ENCODE results near the gene CFD. TPM values are rescaled to one million over a fixed set of nuclear protein-coding genes. Genes with fewer than 3 reads are reported as not detected.
"Not testable (repeated sequence)": the region's sequence is repeated elsewhere in the genome, so short reads cannot be mapped to it uniquely, and the experiment has no call there.

CFD gene
- total RNA-seq, 2 experiments from 2014 or later: 4.4 to 5.5 TPM

DNA sequence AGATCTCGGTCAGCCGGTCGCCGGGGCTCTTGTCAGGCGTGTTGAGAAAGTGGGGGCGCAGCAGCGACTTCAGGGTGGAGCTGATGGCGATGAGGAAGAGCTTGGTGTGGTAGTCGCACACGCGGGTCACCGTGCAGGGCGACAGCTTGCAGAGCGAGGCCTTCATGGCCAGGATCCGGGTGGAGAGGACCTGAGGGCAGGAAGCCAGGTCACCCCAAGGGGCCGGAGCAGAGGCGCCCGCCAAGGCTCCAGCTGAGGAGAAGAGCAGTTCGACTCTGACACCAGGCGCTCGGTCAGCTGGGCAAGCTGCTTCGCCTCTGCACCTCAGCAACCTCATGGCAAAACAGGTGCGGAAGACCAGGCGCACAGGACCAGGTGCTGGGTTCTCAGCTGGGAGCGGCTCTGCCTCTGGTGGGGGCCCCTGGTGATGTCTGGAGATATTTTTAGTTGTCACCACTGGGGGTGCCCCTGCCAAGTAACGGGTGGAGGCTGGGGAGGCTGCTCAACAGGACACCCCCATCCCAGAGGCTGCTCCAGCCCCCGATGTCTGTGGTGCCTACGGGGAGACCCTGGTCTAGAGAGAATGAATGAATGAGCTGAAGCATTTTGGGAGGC lies 15.9 kb downstream of the CFD start:
- Mint-ChIP-seq H3K27me3 (no peaks in the 10 kb centered on the region), H3K36me3 (peaks cover 6% of the 10 kb centered on the region), H3K9me3 (no peaks in the 10 kb centered on the region), H3K4me3 (no peak overlapping the region), H3K27ac (no peak overlapping the region), H3K4me1 (peaks cover 7% of the 10 kb centered on the region)
- no peak for ATAC-seq (ENCODE audit: low read depth)
- POLR2A ChIA-PET: interaction anchor here (2.1 kb wide), 1 partner anchor 17 kb away, joined by 6 read pairs; the partner anchor contains the start of gene MED16
- no peak for DNase-seq

- ATAC-seq (ENCODE audit: low read depth) (no peak), DNase-seq (no peak)
- no peak overlapping the region for H3K4me3 Mint-ChIP-seq
- H3K9me3 Mint-ChIP-seq: no peaks in the 10 kb centered on the region
- POLR2A ChIA-PET: no interaction called here
- H3K27me3 Mint-ChIP-seq: no peaks in the 10 kb centered on the region
- peaks cover 4% of the 10 kb centered on the region for H3K36me3 Mint-ChIP-seq
- no peak overlapping the region for H3K27ac Mint-ChIP-seq
- H3K4me1 Mint-ChIP-seq: peaks cover 7% of the 10 kb centered on the region
These were observed 16.6 kb downstream of the CFD start for GRCh38 chr19:876089-876488.

- no peaks in the 10 kb centered on the region for H3K27me3 Mint-ChIP-seq
- H3K36me3 Mint-ChIP-seq: peaks cover 3% of the 10 kb centered on the region
- DNase-seq (no peak), ATAC-seq (ENCODE audit: low read depth) (no peak)
- H3K4me3 Mint-ChIP-seq: no peak overlapping the region
- H3K4me1 Mint-ChIP-seq: peaks cover 5% of the 10 kb centered on the region
- no peak overlapping the region for H3K27ac Mint-ChIP-seq
- POLR2A ChIA-PET: no interaction called here
- H3K9me3 Mint-ChIP-seq: no peaks in the 10 kb centered on the region
These were observed 17.4 kb downstream of the CFD start for GRCh38 chr19:876780-877314.

DNA sequence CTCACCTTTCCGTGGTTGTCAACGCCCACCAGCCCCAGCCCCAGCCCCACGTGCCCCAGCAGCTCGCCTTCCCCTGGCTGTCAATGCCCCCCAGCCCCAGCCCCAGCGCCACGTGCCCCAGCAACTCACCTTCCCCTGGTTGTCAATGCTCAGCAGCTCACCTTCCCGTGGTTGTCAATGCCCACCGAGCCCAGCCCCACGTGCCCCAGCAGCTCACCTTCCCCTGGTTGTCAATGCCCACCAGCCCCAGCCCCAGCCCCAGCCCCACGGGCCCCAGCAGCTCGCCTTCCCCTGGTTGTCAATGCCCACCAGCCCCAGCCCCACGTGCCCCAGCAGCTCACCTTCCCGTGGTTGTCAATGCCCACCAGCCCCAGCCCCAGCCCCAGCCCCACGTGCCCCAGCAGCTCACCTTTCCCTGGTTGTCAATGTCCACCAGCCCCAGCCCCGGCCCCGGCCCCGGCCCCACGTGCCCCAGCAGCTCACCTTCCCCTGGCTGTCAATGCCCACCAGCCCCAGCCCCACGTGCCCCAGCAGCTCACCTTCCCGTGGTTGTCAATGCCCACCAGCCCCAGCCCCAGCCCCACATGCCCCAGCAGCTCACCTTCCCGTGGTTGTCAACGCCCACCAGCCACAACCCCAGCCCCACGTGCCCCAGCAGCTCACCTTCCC lies 18.7 kb downstream of the CFD start:
- H3K4me1 Mint-ChIP-seq; H3K36me3 Mint-ChIP-seq; ATAC-seq (ENCODE audit: low read depth); DNase-seq; H3K27ac Mint-ChIP-seq; H3K9me3 Mint-ChIP-seq; H3K27me3 Mint-ChIP-seq; H3K4me3 Mint-ChIP-seq: not testable (repeated sequence)
- POLR2A ChIA-PET: interaction anchor here (1.1 to 1.5 kb wide), 2 partner anchors 29 to 31 kb away, joined by 3 to 4 read pairs; no protein-coding TSS in a partner anchor

DNA sequence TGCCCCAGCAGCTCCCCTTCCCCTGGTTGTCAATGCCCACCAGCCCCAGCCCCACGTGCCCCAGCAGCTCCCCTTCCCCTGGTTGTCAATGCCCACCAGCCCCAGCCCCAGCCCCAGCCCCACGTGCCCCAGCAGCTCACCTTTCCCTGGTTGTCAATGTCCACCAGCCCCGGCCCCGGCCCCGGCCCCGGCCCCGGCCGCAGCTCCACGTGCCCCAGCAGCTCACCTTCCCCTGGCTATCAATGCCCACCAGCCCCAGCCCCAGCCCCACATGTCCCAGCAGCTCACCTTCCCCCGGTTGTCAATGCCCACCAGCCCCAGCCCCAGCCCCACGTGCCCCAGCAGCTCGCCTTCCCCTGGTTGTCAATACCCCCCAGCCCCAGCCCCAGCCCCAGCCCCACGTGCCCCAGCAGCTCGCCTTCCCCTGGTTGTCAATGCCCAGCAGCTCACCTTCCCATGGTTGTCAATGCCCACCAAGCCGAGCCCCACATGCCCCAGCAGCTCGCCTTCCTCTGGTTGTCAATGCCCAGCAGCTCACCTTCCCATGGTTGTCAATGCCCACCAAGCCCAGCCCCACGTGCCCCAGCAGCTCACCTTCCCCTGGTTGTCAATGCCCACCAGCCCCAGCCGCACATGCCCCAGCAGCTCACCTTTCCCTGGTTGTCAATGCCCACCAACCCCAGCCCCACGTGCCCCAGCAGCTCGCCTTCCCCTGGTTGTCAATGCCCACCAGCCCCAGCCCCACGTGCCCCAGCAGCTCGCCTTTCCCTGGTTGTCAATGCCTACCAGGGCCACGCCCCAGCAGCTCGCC lies 19.5 kb downstream of the CFD start:
- not testable (repeated sequence) for H3K27me3 Mint-ChIP-seq; ATAC-seq (ENCODE audit: low read depth); DNase-seq; H3K4me1 Mint-ChIP-seq; H3K36me3 Mint-ChIP-seq; H3K4me3 Mint-ChIP-seq; H3K9me3 Mint-ChIP-seq
- peak overlapping the region; percentile 52 for H3K27ac Mint-ChIP-seq
- POLR2A ChIA-PET: interaction anchor here (0.6 to 1.5 kb wide), 3 partner anchors 28 to 195 kb away, joined by 3 to 4 read pairs (median 3); no protein-coding TSS in a partner anchor

- H3K36me3 Mint-ChIP-seq: peaks cover 5% of the 10 kb centered on the region
- no peak for ATAC-seq (ENCODE audit: low read depth)
- no peaks in the 10 kb centered on the region for H3K27me3 Mint-ChIP-seq
- POLR2A ChIA-PET: no interaction called here
- no peaks in the 10 kb centered on the region for H3K9me3 Mint-ChIP-seq
- no peak overlapping the region for H3K4me3 Mint-ChIP-seq
- no peaks in the 10 kb centered on the region for H3K4me1 Mint-ChIP-seq
- DNase-seq: no peak
- H3K27ac Mint-ChIP-seq: no peak overlapping the region
These were observed 20.4 kb downstream of the CFD start for GRCh38 chr19:879711-880438.

- Mint-ChIP-seq H3K4me3 (no peak overlapping the region), H3K36me3 (peaks cover 7% of the 10 kb centered on the region), H3K4me1 (no peaks in the 10 kb centered on the region), H3K9me3 (no peaks in the 10 kb centered on the region), H3K27ac (no peak overlapping the region), H3K27me3 (no peaks in the 10 kb centered on the region)
- POLR2A ChIA-PET: interaction anchor here (2.1 kb wide), 1 partner anchor 8 kb away, joined by 4 read pairs; no protein-coding TSS in a partner anchor
- no peak for DNase-seq
- ATAC-seq (ENCODE audit: low read depth): no peak
These were observed 22.1 kb downstream of the CFD start for GRCh38 chr19:881385-882071.

DNA sequence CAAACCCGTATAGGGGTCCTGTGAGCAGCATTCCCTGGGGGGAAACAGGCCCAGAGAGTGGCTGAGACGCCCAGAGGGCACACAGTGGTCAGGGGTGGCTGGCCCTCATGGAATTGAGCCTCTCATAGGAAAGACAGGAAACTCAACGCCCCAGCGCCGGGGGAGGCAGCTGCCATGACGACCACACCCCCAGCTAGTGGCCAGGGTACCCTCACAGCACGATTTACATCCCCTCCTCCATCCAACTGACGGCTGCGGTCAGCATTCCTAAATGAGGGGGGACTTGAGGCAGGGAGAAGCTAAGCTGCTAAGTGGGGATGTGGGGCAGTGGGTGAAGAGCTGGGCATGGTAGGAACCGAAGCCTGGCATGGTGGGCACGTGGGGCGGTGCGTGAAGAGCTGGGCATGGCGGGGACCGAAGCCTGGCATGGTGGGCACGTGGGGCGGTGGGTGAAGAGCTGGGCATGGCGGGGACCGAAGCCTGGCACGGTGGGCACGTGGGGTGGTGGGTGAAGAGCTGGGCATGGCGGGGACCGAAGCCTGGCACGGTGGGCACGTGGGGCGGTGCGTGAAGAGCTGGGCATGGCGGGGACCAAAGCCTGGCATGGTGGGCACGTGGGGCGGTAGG lies 23.5 kb downstream of the CFD start:
- Mint-ChIP-seq H3K36me3 (peaks cover 9% of the 10 kb centered on the region), H3K27me3 (no peaks in the 10 kb centered on the region), H3K9me3 (no peaks in the 10 kb centered on the region), H3K4me3 (no peak overlapping the region), H3K27ac (no peak overlapping the region), H3K4me1 (no peaks in the 10 kb centered on the region)
- ATAC-seq (ENCODE audit: low read depth) (no peak), DNase-seq (no peak)
- POLR2A ChIA-PET: interaction anchor here (1.2 to 2.1 kb wide), 2 partner anchors 10 kb away, joined by 3 to 4 read pairs; partner anchors contain the start of genes MED16 and RNU6-9

GRCh38 chr19:883661-884211 lies 24.3 kb downstream of the CFD start:
- no peaks in the 10 kb centered on the region for H3K27me3 Mint-ChIP-seq
- no peaks in the 10 kb centered on the region for H3K4me1 Mint-ChIP-seq
- no peak overlapping the region for H3K27ac Mint-ChIP-seq
- no peak for ATAC-seq (ENCODE audit: low read depth)
- H3K9me3 Mint-ChIP-seq: no peaks in the 10 kb centered on the region
- H3K36me3 Mint-ChIP-seq: peaks cover 9% of the 10 kb centered on the region
- H3K4me3 Mint-ChIP-seq: no peak overlapping the region
- POLR2A ChIA-PET: interaction anchor here (1.2 to 2.1 kb wide), 2 partner anchors 10 kb away, joined by 3 to 4 read pairs; partner anchors contain the start of genes MED16 and RNU6-9
- no peak for DNase-seq

DNA sequence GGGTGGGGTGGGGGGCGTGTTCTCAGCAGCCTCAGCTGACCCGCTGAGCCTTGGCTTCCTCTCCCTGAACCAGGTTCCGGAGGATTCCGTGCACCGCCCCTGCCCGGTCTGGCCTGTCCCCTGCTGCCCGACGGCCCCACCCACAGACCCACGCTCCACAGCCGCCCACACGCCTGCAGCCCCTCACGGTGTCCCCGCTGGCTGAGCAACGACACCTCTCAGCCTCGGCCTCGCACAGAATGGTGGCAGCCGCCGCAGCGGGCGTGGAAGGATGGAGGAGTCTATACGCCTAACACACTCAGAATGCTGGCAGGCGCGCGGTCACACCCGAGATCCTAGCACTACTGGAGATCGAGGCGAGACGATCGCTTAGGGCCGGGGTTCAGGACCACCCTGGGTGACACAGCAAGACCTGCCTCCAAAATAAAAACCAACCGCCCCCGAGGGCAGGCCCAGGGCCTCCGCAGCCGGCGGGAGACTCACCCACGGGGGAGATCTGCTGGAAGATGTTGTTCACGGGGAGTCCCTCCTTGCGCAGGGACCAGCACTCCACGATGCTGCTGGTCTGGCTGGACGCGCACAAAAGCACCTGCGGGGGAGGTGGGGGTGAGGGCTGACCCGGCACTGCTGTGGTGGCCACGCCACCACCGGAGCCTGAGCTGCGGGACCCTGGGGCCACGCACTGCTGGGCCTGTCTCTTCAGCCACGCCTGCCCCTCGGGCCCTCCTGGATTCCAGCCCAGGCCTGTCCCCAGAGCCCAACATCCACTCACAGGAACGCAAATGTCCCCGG lies 25.2 kb downstream of the CFD start:
- H3K27me3 Mint-ChIP-seq: no peaks in the 10 kb centered on the region
- H3K36me3 Mint-ChIP-seq: peaks cover 7% of the 10 kb centered on the region
- H3K9me3 Mint-ChIP-seq: no peaks in the 10 kb centered on the region
- ATAC-seq (ENCODE audit: low read depth): no peak
- no peak overlapping the region for H3K27ac Mint-ChIP-seq
- peaks cover 4% of the 10 kb centered on the region for H3K4me1 Mint-ChIP-seq
- no peak for DNase-seq
- POLR2A ChIA-PET: no interaction called here
- no peak overlapping the region for H3K4me3 Mint-ChIP-seq

DNA sequence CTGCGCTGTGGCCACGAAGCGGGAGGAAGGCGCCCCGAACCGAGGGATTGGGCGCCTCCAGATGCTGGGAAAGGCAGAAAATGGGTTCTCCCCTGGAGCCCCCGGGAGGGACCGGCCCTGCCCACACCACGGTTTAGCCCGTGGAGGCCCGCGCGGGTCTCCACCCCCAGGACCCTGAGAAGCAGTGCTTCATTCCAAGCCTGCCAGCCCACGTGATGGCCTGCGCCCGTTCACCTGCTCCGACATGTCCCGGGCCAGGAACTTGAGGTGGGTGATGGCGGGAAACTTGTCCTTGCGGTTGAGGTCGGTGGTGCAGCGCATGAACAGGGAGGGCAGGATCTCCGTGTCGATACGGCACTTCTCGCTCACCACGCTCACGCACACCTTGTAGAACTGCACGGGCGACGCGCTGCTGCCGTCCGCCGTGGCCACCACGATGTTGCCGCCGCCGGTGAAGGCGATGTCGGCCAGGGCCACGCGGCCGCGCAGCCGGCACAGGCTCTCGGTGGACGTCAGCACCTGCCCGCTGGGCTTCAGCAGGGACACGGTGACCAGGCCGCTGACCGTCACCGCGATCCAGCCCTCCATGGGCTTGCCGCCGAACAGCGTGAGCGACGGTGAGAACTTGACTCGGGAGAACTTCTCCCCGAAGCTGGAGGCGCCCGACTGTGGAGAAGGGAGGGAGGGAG lies 26.2 kb downstream of the CFD start:
- H3K27ac Mint-ChIP-seq: no peak overlapping the region
- POLR2A ChIA-PET: no interaction called here
- DNase-seq (no peak), ATAC-seq (ENCODE audit: low read depth) (no peak)
- no peaks in the 10 kb centered on the region for H3K27me3 Mint-ChIP-seq
- H3K4me1 Mint-ChIP-seq: peaks cover 4% of the 10 kb centered on the region
- H3K36me3 Mint-ChIP-seq: peaks cover 7% of the 10 kb centered on the region
- H3K4me3 Mint-ChIP-seq: no peak overlapping the region
- H3K9me3 Mint-ChIP-seq: no peaks in the 10 kb centered on the region
